MCF 10A (cell line): ENCODE results near the gene PITX1. TPM values are rescaled to one million over a fixed set of nuclear protein-coding genes. Genes with fewer than 3 reads are reported as not detected.
"Not testable (repeated sequence)": the region's sequence is repeated elsewhere in the genome, so short reads cannot be mapped to it uniquely, and the experiment has no call there.

Experiments
- BruUV-seq: library from RNA; stranded (reverse); fragments of 400-500 nt; replicated peaks from 2 replicates; lab custom pipeline; 2021; lab: Mats Ljungman, UMichigan
- CTCF ChIA-PET: fragments of 300-600 bp; sonication (Branson Sonifier 250); formaldehyde crosslinking; extraction: SDS; loops from one replicate; lab custom pipeline; 2021; ENCODE audit warnings: antibody characterized with exemption, inconsistent platforms; lab: Yijun Ruan, JAX
- POLR2A ChIA-PET: fragments of 300-600, 350-650 bp; sonication (Branson Sonifier 250); formaldehyde crosslinking; extraction: SDS; loops from one replicate; lab custom pipeline; 2020; ENCODE audit warnings: antibody characterized with exemption, inconsistent platforms; lab: Yijun Ruan, JAX
- DNase-seq: peaks from one replicate; pipeline ENCODE4 v3.0.0-alpha.2; 2018; ENCODE audit not compliant: unreplicated experiment
- H3K27ac Mint-ChIP-seq: one replicate; pipeline ENCODE4 v1.8.0; 2022; ENCODE audit warnings: mild to moderate bottlenecking, low read depth, mixed read lengths; ENCODE audit not compliant: unreplicated experiment
- H3K27me3 Mint-ChIP-seq: one replicate; pipeline ENCODE4 v1.8.0; 2022; ENCODE audit warnings: mixed read lengths; ENCODE audit not compliant: insufficient read depth, unreplicated experiment
- H3K36me3 Mint-ChIP-seq: one replicate; pipeline ENCODE4 v1.8.0; 2022; ENCODE audit warnings: mild to moderate bottlenecking, moderate library complexity, mixed read lengths; ENCODE audit not compliant: insufficient read depth, unreplicated experiment
- H3K4me1 Mint-ChIP-seq: one replicate; pipeline ENCODE4 v1.8.0; 2022; ENCODE audit warnings: mixed read lengths; ENCODE audit not compliant: insufficient read depth, unreplicated experiment
- H3K4me3 Mint-ChIP-seq: one replicate; pipeline ENCODE4 v1.8.0; 2022; ENCODE audit warnings: mild to moderate bottlenecking, moderate library complexity, mixed read lengths; ENCODE audit not compliant: unreplicated experiment
- H3K9me3 Mint-ChIP-seq: one replicate; pipeline ENCODE4 v1.8.0; 2022; ENCODE audit warnings: mixed read lengths; ENCODE audit not compliant: unreplicated experiment
- intact Hi-C: fragments of 100-400 bp; cut with micrococcal nuclease; formaldehyde crosslinking; loops from 2 replicates; pipeline ENCODE4 v1.14.1; 2022
- total RNA-seq: library from RNA; stranded (reverse); gene quantifications from 2 replicates; pipeline ENCODE4 v1.2.3, GENCODE V29; 2022
- TF ChIP-seq, protein P1 (sequence below): fragments of 200-600 bp; IDR thresholded peaks from one replicate; pipeline ENCODE4 v1.8.0; 2022; ENCODE audit warnings: antibody characterized with exemption, mild to moderate bottlenecking; ENCODE audit not compliant: unreplicated experiment

Gene PITX1
- total RNA-seq, 1 experiment from 2014 or later, result 42.9 TPM

DNA sequence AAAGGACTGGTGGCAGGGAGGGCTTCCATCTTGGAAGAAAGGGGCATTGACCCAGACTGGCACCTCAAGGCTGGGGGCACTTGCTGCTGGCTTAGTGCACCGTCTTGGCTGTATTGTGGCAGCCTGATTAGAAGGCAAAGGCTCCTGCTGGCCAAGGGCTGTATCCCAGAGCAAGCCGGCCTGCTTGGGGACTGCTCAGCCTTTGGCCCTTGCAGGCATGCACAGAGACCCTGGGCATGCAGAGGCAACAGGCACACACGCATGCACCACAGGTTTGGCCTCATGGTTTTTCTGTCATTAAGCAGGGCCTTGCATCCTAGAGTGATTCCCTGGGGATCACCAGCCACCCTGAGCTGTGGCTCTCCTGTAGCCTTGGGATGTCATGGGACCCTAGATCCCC is 29.0 kb downstream of the PITX1 start:
- intact Hi-C loops, result no loop called here
- Mint-ChIP-seq H3K27ac (no peak overlapping the region), H3K36me3 (no peaks in the 10 kb centered on the region), H3K4me3 (no peak overlapping the region), H3K27me3 (no peaks in the 10 kb centered on the region), H3K4me1 (no peaks in the 10 kb centered on the region), H3K9me3 (peaks cover 6% of the 10 kb centered on the region)
- POLR2A ChIA-PET, result no interaction called here
- no peak for DNase-seq
- BruUV-seq, result no TSS peak
- CTCF ChIA-PET, result interaction anchor here (0.6 kb wide), 1 partner anchor 118 kb away, joined by 3 read pairs; no protein-coding TSS in a partner anchor
- TF ChIP-seq, protein P1, sequence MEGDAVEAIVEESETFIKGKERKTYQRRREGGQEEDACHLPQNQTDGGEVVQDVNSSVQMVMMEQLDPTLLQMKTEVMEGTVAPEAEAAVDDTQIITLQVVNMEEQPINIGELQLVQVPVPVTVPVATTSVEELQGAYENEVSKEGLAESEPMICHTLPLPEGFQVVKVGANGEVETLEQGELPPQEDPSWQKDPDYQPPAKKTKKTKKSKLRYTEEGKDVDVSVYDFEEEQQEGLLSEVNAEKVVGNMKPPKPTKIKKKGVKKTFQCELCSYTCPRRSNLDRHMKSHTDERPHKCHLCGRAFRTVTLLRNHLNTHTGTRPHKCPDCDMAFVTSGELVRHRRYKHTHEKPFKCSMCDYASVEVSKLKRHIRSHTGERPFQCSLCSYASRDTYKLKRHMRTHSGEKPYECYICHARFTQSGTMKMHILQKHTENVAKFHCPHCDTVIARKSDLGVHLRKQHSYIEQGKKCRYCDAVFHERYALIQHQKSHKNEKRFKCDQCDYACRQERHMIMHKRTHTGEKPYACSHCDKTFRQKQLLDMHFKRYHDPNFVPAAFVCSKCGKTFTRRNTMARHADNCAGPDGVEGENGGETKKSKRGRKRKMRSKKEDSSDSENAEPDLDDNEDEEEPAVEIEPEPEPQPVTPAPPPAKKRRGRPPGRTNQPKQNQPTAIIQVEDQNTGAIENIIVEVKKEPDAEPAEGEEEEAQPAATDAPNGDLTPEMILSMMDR, result no peak

DNA sequence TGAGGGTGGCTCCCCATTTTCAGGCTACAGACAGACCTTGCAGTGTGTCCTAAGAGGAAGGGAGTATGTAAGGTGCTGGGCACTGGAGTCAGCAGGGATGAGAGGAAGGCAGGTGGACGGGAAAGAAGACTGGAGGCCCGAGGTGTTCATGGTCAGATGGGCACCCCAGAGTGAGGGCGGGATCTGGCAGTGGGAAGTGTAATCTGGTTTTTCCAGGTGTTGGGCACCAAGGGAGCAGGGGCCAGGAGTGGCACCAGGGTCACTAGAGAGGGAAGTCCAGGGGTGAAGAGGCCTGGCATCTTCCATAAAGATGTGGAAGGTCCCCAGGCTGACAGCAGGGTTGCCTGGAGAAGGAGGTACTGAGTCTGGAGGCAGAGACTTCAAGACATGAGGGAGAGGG is 29.7 kb downstream of the PITX1 start:
- no peaks in the 10 kb centered on the region for H3K27me3 Mint-ChIP-seq
- BruUV-seq, result no TSS peak
- POLR2A ChIA-PET, result no interaction called here
- CTCF ChIA-PET, result no interaction called here
- no peak for DNase-seq
- no peaks in the 10 kb centered on the region for H3K36me3 Mint-ChIP-seq
- H3K4me1 Mint-ChIP-seq, result no peaks in the 10 kb centered on the region
- intact Hi-C loops, result no loop called here
- TF ChIP-seq, protein P1, result no peak
- H3K27ac Mint-ChIP-seq, result no peak overlapping the region
- no peak overlapping the region for H3K4me3 Mint-ChIP-seq
- peaks cover 6% of the 10 kb centered on the region for H3K9me3 Mint-ChIP-seq

DNA sequence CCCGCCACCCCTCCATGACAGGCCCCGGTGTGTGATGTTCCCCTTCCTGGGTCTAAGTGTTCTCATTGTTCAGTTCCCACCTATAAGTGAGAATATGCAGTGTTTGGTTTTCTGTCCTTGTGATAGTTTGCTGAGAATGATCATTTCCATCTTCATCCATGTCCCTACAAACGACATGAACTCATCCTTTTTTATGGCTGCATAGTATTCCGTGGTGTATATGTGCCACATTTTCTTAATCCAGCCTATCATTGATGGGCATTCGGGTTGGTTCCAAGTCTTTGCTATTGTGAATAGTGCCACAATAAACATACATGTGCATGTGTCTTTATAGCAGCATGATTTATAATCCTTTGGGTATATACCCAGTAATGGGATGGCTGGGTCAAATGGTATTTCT is 36.0 kb downstream of the PITX1 start:
- H3K36me3 Mint-ChIP-seq, BruUV-seq, POLR2A ChIA-PET, H3K9me3 Mint-ChIP-seq, intact Hi-C loops, H3K4me1 Mint-ChIP-seq, DNase-seq, H3K4me3 Mint-ChIP-seq, H3K27ac Mint-ChIP-seq, CTCF ChIA-PET, H3K27me3 Mint-ChIP-seq: not testable (repeated sequence)

DNA sequence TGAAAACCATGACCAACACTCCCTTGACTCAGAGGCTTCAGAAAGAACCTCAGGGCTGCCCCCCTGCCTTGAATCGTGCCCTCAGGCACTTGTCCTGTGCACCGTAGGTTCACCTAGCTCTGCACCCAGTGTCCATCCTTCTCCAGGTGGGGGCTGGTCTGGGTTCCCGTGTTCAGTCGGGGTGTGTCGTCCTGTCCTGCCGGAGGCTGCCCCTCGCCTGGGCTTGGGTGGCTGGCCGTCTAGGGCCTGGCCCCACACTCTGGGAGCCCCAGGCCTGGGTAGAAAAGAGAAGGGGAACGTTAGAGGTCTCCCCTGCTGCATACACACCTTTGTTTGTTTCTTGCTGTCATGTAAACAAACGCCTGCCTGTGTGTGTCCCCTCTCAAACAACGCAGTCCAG is 37.0 kb downstream of the PITX1 start:
- Mint-ChIP-seq H3K36me3 (peaks cover 6% of the 10 kb centered on the region), H3K4me1 (no peaks in the 10 kb centered on the region), H3K9me3 (no peaks in the 10 kb centered on the region), H3K27ac (no peak overlapping the region), H3K4me3 (no peak overlapping the region), H3K27me3 (no peaks in the 10 kb centered on the region)
- no TSS peak for BruUV-seq
- DNase-seq, result no peak
- intact Hi-C loops, result no loop called here
- ChIA-PET CTCF (interaction anchor here (0.8 kb wide), 1 partner anchor 159 kb away, joined by 3 read pairs; no protein-coding TSS in a partner anchor), POLR2A (no interaction called here)
- TF ChIP-seq, protein P1, result no peak

DNA sequence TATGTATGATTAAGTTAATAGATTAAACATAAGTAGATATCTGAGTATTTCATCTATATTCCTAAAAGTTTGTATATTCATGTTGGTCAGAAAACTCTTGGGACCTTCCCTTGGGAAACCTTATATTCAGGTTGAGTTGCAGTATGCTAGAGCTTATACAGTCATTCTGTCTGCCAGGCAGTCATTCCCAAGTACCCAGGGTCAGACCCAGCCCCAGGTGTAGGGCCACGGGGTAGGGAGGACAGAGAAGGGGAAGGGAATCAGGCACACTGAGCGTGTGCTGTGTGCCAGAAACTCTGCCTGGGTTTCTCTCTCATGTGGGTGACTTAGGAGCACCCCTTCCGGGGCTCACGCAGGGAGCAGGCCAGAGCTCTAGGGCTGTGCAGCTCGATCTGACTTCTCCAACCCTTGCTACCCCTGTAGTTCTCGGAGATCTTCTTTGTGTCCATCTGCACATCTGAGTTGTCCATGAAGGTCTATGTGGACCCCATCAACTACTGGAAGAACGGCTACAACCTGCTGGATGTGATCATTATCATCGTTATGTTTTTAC is 38.1 kb downstream of the PITX1 start:
- CTCF ChIA-PET, result interaction anchor here (0.6 to 0.8 kb wide), 3 partner anchors 158 to 336 kb away, joined by 3 read pairs; no protein-coding TSS in a partner anchor
- BruUV-seq, result no TSS peak

More for the DNA sequence above, 38.1 kb downstream of the PITX1 start:
- POLR2A ChIA-PET, result no interaction called here
- no peak overlapping the region for H3K27ac Mint-ChIP-seq
- H3K4me1 Mint-ChIP-seq, result no peaks in the 10 kb centered on the region
- intact Hi-C loops, result no loop called here
- no peak for DNase-seq
- H3K27me3 Mint-ChIP-seq, result no peaks in the 10 kb centered on the region
- H3K4me3 Mint-ChIP-seq, result no peak overlapping the region
- TF ChIP-seq, protein P1, result no peak
- H3K9me3 Mint-ChIP-seq, result no peaks in the 10 kb centered on the region
- H3K36me3 Mint-ChIP-seq, result peaks cover 6% of the 10 kb centered on the region
